ENCODE results near the gene LNPEP.

Gene LNPEP

DNA sequence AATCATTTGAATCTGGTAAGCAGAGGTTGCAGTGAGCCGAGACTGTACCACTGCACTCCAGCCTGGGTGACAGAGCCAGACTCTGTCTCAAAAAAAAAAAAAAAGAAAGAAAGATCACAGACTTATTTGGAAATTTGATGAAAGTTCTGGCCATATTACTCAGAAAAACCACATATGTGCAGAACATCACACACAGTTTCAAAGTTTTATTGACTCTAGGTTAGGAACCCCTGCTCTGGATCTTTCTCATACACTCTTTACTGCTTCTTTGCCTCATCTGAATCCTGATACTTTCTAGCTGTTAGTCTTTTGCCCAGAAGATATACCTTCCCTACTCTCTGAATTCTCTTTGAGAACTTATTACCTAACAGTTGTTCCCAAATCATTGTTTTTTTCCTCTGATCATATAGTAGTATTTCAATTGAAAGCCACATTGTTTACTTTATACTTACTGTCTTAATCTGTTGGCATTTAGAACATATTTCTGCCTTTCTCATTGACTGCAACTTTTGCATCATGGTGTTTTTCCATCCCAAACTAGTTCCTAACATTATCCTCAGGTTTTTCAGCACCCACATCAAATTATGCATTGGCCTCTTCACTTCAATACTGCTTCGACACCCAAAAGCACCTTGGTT, 68.7 kb downstream of the LNPEP start:
- DNase-seq: no peak

DNA sequence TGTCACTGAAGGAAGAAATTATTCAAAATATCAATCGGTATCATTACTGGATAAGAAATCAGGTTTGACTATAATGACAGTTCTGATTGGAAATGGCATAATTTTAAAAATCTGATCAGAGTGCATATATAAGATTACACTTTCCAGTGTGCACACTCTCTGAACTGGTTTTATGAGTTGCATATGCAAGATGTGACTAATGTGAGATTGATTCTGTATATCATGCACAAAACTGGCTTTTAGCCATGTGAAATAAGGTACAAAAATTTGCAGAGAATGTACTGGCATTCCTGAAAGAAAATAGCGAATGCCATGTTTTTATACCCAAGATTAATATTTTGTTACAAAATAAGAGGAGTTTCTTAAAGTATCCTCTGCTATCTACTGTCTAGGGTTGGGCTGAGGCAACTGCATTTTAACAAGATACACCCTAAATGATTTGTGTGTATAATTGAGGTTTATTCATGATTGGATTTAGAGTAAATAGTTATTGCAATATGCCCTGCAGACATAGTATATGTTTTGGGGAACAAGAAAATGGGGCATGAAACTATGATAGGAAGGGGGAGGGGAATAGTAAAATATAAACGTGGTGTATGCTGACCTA, 70.7 kb downstream of the LNPEP start:
- no peak for DNase-seq

DNA sequence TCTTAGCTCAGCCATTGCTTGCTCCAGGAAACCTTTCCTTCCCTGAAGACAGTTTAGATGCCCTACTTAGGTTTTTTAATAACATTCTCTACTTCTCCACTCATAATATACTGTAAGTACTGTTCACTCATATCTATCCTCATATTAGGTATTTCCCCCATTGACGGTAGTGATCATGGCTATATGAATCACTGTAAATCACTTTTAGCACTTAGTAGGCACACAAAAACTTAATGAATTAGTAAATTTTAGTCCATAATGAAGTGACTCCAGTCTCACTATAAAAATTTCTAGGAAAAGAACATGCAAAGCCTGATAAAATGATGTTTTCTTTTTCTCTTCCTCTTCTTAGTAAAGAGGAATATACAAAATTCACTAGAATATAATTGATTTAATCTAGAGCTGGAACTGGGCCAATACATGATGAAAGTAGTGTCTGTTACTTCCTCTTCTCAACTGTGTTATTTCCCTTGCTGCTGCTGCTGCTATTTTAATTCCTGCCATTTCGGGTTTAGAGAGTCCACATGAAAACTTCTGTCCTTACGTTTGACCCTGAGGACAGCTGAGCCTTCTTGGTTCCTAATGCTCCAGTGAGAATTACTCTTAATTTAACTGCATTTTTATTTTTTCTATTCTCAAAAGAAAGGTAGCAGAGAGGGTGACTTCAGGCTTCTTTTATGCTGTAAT, 73.5 kb downstream of the LNPEP start:
- DNase-seq: no peak

DNA sequence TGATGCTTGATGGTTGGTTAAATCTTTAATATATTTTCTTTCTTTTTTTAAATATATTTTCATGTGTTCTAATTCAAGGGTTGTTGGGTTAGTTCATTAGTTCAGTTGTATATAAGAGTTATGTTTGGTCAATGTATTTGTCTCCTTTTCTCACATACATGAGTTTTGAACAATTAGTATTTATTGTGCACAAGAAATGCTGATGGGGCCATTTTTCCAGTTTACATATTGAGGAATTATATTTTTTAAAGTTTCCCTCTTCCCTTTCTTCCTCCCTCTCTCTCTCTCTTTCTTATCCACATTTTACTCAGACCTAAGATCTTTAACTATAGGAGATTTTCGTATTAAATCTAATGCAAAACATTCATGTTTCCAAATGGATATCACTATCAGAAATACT, 74.0 kb downstream of the LNPEP start:
- no peak for DNase-seq

DNA sequence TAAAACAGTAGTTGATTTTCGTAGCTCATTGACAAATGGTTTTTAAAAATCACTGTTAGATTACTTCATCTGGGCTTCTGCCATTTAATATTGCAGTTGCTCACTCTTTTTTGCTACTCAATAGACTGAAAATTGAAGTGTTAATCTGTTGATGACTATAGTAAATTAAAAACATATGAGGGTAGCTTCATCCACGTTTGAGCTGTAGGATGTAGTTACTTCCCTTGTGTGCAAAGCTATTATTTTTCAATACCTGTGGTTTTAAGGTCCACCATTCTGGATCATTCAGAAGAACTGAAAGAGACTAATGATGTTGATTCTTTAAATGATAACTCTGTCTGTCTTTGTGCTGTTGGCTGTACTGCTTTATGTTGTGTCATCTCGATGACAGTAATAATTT, 74.7 kb downstream of the LNPEP start:
- DNase-seq: no peak

DNA sequence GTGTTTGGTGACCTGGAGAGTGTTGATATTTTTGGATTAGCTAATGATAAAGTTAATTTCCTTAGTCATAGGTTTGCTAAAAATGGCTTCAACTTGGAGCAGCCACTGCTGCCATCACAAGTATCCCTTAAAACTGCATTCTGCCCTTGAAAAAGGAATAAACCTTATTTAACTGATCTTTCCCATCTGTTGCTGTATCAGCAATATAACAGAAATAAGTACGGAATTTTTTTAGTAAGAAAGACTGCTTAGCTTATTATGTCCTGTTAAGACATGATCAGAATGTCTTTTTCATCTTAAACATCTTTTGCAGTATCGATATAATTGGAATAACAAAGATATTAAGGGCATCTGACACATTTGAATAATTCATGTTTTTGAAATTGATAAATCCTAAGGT, 75.7 kb downstream of the LNPEP start:
- DNase-seq: no peak

DNA sequence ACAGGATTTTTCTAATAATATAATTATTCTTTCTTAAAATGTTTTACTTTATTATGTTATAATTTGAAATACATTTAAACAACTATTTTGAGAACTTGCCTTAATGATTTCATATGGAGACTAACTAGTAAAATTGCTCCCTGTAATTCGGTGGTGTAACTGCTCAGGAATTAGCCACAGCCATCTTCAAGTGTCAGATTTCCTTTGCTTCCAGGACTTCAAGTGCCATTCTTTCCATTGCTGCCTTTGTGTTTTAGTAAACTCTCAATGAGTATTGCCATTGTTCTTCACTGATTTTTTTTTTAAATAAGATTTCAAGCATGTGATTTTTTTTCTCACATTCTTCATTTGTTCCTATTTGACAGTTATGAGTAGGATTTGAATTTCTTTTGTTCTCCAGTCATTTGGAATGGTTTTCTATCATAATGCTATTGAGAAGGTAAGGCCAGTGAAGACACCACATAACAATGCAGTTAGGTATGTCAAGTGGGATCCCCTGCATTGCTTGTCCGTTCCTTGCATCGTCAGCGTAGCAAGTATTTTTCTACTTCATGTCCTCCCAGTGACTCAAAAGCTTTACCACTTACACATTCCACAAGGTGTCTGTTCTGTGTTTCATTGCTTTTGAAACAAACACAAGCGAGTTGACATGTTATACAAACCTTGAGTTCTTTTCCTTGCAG, 83.7 kb downstream of the LNPEP start:
- no peak for DNase-seq

DNA sequence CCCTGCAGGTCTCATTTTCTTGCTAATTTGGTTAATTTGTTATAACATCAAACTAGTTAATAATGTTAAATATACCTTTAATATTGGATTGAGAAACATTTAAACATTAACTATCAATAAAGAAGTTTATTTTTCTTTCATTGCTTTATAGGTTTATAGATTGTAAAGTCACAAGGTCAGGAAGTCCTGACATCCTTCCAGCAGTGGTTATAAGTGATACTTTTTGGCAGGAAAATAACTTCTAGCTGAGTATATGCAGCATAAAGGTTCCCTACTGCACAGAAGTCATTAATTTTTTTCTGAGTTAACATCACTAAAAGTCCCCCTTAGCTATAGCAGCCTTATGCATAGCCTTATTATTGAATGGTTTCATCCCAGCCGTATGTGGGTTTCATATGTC, 85.5 kb downstream of the LNPEP start:
- DNase-seq: no peak

DNA sequence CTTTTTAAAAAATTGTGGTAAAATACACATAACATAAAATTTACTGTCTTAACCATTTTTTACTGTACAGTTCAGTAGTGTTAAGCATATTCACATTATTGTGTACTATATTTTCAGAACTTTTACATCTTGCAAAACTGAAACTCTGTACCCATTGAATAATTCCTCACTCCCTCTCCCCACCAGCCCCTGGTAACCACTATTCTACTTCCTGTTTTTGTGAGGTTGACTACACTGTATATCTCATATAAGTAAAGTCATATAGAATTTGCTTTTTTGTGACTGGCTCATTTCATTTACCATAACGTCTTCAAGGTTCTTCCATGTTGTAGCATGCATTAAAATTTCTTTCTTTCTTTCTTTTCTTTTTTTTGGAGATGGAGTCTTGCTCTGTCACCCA, 87.0 kb downstream of the LNPEP start:
- DNase-seq: no peak

DNA sequence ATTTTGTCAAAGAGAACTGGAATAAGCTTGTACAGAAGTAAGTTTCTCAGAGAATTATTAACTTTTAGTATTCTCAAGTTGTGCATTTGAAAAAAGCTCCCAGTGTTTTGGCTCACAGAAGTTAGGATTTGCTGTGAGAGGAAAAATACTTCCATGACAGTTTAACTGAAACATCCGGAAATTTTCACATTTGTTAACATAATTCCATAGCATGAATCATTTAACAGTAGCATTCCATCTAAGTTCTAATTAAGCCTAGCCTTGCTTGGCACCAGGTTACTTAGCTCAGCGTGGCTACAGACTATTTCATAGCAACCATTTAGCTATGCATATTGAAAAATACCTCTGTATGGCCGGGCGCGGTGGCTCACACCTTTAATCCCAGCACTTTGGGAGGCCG, 90.8 kb downstream of the LNPEP start:
- DNase-seq: no peak

DNA sequence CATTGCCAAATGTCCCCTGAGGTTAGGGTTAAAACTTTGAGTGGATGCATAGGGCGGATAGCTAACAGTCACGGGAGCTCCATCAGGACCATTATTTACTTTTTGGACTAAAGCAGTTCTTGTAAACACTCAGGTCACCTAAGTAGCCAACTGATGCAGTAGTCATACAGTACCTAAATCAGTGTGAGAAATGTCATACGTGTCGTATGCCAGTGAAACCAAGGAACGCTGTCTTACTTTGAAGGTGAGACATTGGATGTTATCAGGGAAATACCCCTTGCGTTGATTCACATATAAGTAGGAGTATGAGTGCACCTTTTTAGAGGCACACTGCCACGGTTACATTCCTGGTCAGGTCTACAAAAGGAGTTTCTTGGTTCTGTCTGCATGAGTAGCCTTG, 101.9 kb downstream of the LNPEP start:
- DNase-seq: no peak

DNA sequence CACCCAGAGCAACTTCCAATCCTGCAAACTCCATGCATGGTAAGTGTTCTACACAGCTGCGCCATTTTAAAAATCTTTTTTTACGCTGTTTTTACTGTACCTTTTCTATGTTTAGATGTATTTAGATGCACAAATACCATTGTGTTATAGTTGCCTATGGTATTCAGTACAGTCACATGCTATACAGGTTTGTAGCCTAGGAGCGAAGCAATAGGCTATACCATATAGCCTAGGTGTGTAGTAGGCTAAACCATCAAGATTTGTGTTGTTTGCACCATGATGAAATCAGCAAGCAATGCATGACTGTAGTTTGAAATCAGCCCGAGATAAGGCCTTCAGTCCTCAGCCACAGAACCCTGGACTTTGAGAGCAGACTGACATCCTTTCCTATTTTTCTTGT, 105.4 kb downstream of the LNPEP start:
- DNase-seq: no peak

DNA sequence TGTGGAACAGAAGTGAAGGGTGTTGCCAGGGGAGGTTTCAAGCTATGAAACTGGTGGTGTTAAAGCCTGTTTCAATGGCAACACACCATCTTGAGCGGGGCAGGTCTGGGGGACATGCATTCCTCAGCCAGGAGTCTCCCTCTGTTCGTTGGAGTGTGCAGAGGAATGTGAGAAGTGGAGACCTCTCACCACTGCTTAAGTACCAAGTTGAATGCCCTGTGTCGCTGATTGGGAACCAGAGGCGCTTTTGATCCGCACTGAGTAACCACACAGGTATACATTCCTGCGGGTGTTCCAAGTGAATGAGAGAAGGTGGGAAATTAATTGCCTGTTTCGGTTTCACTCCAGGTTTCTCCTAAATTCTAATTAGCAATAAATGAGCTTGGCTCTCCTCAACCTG, 107.1 kb downstream of the LNPEP start:
- DNase-seq: no peak

DNA sequence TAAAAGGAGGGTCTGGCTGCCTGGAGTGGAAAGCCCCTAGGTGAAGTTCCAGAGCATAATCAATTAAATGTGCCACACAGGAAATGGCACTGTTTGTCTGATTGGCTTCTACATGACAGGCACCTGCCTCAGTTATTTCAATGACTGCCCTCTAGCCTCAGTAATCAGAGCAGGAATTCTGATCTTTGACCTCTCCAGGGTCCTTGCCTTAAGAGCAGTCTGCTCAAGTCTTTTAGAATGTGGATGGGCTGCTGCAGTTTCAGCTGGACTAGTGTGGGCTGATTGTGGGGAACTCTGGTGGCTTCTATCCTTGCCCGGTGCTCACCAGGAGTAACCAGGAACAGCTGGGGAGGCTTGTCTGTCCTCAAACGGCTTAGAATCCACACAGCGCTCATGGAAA, 107.6 kb downstream of the LNPEP start:
- no peak for DNase-seq

DNA sequence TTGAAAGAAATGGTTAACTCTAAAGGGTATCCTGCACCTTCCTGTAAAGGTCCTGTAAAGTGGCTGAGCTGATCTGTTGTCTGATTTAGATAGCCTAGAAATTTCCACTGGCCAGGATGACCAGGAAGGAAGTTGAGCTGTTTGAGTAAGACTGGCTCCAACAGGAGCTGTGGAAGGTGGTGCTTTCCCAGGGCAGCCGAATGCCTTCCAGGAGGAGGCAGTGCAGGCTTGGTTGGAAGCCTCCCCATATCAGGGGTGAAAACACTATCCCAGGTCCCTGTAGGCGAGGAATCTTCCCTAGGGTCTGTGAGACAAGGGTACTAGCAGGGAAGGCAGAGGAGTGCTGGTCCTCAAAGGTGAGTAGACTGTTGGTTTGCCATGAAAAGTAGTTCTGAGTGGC, 108.2 kb downstream of the LNPEP start:
- DNase-seq: no peak

DNA sequence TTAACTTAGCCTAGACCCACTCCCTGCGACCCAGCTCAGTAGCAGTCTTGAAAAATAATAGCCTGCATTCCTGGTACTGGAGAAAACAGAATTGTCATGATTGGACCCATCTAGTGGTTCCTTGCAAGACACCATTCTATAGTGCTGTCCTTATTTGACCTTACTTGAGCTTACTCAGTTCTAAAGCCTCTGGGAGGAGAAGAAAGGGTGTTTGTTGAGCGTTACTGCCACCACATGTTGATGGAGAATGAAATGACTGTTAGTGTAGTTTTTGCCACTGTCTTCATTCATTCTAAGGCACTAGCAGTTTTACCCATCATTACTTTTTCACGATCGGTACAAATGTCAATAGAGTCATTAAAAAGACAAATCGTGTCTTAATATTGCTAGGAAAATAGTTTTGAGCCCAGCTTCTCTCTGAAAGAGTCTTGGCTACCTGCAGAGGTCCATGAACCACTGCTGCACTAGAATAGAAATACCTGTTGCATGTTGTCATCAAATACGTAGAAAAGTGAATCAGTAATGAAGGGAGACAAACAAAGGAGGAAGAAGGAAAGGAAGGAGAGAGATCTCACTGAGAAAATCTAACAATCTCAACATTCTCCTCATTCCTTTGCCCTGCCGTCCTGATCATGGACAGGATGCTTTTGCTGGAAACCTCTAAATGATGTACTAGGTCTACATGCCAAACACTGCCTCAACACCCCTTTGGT, 110.5 kb downstream of the LNPEP start:
- no peak for DNase-seq

DNA sequence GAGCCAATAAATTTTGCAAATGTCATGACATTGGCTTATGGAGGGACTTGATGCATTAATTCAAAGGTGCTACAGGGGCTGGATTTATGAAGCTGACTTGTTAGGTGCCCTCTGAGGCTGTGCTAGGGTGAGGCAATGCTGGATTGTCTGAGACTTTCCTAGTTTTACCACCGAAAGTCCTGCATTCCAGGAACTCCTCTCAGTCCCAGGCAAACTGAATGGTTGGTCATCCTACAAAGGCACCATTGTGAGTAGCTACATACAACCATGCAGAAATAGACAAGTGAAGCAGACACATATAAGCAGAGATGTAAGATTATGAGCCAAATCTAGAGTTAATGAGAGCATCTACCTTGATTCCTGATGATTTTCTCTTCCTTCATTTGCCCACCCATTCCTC, 111.2 kb downstream of the LNPEP start:
- no peak for DNase-seq

DNA sequence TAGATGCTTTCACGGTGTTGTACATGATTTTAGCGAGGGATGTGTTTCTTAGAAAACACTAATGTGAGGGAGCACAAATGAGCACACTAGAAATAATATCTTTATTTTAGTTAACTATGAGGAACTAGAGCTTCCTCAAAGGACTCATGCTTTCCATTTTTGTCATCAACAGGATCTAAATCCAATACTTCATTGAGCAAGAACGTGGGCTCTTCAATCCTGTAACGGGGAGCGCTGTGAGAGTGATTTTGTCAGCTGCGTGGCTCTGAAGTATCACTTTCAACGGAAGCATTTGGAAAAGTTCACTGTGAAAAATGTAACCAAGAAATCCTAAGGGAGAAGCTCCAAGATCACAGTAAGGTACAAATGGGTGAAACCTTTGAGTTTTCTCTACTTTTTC, 113.3 kb downstream of the LNPEP start:
- DNase-seq: no peak

DNA sequence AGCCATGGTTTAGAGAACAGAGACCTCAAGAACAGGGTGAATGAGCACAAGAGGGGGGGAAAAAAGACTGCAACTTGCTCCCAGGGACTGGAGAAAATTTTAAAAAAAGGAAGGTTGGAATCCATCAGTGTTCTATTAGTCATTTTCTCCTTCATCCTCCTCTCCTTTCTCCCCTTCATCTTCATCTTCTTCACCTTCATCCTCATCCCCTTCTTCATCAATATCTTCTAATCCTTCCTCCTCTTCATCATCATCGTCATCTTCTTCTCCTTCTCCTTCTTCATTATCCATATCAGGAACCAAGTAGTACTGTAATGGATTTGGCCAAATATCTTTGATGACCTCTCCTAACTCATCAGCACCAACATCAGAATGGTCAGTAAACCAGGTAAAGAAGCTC, 120.4 kb downstream of the LNPEP start:
- DNase-seq: no peak

DNA sequence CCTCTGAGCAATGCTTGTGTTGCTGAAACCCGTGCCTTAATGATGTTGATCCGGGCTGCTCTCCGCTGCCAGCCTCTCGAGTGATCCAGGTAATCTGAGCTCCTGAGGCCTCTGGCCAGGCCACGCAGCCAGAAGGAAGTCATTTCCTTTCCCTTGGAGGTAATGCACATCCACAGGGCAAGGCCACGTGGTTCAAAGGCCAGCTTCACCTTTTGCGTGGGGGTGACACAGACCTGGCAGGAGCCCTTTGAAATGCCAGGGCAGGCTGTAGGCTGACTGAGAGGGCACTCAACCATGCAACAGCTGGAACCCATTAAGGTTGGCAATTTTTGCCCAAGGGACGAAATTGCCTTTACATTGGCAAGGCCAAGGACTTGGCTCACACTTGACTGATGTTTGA, 126.2 kb downstream of the LNPEP start:
- no peak for DNase-seq

DNA sequence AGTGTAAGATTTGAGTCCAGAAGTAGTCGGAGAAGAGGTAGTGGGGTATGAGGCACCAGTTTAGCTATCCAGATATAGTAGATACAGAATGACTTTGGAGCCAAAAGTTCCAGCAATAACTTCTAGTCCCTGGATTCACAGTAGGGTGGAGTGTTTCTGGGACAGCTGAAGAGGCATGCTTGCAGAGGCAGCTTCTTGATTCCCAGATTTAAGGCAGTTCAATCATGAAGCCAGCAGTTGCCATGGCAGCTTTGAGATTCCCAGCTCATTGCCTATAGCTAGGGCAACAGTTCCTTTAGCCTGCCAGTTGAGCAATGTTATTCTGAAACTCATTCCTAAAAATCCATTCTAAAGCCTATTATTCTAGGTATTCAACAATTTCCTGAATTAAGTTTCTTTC, 127.4 kb downstream of the LNPEP start:
- no peak for DNase-seq

DNA sequence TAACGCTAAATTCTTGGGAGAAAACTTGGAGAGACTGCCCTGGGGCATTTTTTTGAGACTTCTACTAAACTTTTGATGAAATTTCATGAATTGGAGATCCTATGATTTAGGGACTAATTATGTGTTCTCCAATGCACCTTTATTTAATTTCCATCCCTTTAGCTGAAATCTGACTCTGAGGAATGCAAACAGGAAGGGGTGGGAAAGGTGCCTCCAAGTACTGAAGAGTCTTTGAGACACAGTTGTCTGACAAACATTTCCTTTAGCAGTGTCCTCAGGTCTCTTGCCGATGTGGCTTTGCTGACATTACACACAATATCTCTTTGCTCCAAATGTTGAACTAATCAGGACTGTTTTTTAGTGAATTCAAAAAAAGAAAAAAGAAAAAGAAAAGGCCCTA, 129.6 kb downstream of the LNPEP start:
- DNase-seq: no peak

DNA sequence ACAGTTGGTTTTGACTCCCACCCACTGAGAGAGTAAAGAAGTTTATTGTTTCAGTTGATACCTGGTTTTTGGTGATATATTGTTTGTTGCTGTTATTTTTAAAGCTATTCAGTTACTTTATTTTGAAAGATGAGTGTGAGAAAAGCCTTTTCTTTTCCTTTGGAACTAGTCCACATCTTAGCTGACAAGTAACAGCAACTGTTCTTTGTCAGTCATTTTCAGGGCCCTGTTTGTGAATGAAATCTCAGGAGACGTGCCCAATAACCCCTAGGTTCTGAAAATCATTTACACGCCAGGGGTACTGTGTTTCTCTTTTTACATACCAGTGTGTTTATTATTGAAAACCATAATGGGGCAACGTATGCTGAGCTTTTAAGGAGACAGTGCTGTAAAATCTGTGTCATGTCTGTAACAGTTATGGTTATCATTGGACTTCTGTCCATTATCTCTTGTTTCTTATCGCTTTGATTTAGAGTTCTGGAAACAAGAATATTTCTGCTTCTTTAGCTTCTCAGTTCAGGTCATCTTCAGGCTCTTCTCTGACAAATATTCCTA, 131.5 kb downstream of the LNPEP start:
- DNase-seq: no peak

All from activated effector memory CD4-positive, alpha-beta T cell treated with Interleukin-2 at 50 U/mL for 16 hours (primary cell).